A673 (cell line): ENCODE data around the gene MGAT4A.

Experiments
- EZH2 ChIP-seq: fragments of 200-600 bp; sonication (generic); IDR thresholded peaks from 2 replicates; pipeline ENCODE4 v1.6.1; 2017; ENCODE audit warnings: borderline replicate concordance, low read depth, mild to moderate bottlenecking, mixed read lengths, antibody characterized with exemption, low read length; ENCODE audit not compliant: poor library complexity, severe bottlenecking
- TF ChIP-seq, protein P1 (sequence below): fragments of 300-800, 200-600 bp; sonication (generic); conservative IDR thresholded peaks from 2 replicates; pipeline ENCODE4 v1.5.1; 2017; ENCODE audit warnings: low read depth, mild to moderate bottlenecking, antibody characterized with exemption, low read length, moderate library complexity, mixed read lengths

DNA sequence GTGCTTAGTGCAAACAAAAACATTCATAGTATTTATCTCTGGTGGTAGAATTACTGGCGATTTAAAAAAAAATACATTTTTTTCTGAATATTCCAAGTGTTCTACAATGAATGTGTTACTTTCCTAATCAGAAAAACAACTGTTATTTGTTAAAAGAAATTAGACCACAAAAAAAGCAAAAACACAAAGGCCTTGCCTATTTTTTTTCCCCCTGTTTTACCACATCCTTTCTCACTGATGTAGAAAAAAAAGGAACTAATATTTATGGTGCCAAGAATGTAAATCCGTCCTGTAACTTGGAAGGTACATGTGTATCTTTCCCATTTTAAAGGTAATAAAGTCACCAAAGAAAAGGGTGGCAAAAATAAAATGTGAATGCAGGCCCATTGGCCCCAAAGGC is 28.4 kb upstream of the MGAT4A start:
- TF ChIP-seq, protein P1, sequence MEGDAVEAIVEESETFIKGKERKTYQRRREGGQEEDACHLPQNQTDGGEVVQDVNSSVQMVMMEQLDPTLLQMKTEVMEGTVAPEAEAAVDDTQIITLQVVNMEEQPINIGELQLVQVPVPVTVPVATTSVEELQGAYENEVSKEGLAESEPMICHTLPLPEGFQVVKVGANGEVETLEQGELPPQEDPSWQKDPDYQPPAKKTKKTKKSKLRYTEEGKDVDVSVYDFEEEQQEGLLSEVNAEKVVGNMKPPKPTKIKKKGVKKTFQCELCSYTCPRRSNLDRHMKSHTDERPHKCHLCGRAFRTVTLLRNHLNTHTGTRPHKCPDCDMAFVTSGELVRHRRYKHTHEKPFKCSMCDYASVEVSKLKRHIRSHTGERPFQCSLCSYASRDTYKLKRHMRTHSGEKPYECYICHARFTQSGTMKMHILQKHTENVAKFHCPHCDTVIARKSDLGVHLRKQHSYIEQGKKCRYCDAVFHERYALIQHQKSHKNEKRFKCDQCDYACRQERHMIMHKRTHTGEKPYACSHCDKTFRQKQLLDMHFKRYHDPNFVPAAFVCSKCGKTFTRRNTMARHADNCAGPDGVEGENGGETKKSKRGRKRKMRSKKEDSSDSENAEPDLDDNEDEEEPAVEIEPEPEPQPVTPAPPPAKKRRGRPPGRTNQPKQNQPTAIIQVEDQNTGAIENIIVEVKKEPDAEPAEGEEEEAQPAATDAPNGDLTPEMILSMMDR, result no peak
- TF ChIP-seq EZH2, result no peak
